ENCODE results near the gene INS. TPM values are rescaled to one million over a fixed set of nuclear protein-coding genes. Genes with fewer than 3 reads are reported as not detected.

INS gene
- total RNA-seq, 4 donors from 2014 or later, result not detected

DNA sequence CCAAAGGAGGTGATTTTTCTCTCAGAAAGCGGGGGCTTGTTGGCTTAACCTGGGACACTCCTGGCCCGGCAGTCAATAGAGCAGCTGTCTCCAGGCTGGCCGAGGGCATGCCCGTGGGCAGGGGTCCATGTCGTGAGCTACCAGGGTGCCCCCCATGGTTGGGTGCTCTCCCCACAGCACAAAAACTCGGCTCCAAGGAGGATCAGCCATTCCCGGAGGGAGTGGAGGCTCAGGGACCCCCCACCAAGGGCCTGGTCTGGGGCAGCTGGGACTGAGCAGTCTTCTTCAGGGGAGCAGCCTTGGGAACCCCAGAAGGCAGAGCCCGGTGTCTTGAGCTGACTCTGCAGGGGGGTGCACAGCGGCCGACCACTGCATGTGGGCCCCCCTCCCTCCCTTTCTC lies 31.4 kb upstream of the INS start:
- no peak overlapping the region for H3K4me3 ChIP-seq
- H3K4me1 ChIP-seq, result peaks cover 0 to 3% (median 0%) of the 10 kb centered on the region in 4 donors
- peaks cover 33% of the 10 kb centered on the region for H3K27me3 ChIP-seq
- H3K27ac ChIP-seq, result no peak overlapping the region
- in situ Hi-C loops (cut with MboI; ENCODE audit: low pct_ligation_motif_present in 1 of 4, low pct_unique_long_range_greater_than_20kb in 1 of 4, low sequenced_read_pairs in 3 of 4), result loop anchor here in 2 of 4 donors (10.0 to 25.0 kb wide), 4 partner anchors 95 to 232 kb away; partner anchors contain the start of gene TSSC4 (in 1 of the 2)
- no peaks in the 10 kb centered on the region for H3K9me3 ChIP-seq
- WGBS, 2 donors (ENCODE audit: low coverage in 1 of 2), result 80% methylated on average over 8 of the region's 10 CpGs; no CpG with 5 or more reads in 1 of the 2 donors
- no peaks in the 10 kb centered on the region for H3K36me3 ChIP-seq
- intact Hi-C loops (cut with DNase I; ENCODE audit: low total_unique reads), result loop anchor here (10.0 kb wide), 1 partner anchor 332 kb away; no protein-coding TSS in a partner anchor
- DNase-seq, result no peak
- TF ChIP-seq POLR2AphosphoS5 (IDR thresholded peaks at IDR 0.05) (no peak), POLR2A (IDR thresholded peaks at IDR 0.05) (no peak), EP300 (IDR thresholded peaks at IDR 0.05; ENCODE audit: low read depth) (no peak)
- TF ChIP-seq, protein P1, sequence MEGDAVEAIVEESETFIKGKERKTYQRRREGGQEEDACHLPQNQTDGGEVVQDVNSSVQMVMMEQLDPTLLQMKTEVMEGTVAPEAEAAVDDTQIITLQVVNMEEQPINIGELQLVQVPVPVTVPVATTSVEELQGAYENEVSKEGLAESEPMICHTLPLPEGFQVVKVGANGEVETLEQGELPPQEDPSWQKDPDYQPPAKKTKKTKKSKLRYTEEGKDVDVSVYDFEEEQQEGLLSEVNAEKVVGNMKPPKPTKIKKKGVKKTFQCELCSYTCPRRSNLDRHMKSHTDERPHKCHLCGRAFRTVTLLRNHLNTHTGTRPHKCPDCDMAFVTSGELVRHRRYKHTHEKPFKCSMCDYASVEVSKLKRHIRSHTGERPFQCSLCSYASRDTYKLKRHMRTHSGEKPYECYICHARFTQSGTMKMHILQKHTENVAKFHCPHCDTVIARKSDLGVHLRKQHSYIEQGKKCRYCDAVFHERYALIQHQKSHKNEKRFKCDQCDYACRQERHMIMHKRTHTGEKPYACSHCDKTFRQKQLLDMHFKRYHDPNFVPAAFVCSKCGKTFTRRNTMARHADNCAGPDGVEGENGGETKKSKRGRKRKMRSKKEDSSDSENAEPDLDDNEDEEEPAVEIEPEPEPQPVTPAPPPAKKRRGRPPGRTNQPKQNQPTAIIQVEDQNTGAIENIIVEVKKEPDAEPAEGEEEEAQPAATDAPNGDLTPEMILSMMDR (IDR thresholded peaks at IDR 0.05), result no peak

DNA sequence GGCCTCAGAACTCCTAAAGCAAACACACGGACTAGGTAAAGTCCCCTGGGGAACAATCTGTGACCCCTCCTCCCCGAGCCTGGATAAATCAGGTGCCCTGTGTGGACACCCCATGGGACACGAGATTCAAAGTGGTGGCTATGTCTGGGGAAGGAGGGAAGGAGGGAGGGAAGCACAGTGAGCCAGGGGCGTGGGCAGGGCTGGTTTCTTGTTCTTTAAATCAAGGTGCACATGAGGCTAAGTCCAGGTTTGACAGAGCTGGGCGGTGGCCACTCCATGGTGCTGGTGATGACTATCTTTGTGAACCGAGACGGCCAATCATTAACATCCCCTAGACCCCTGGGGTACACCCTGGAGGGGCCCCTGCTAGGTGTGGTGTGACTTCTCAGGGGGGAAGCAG lies 30.9 kb upstream of the INS start:
- no peak overlapping the region for H3K27ac ChIP-seq
- H3K9me3 ChIP-seq, result no peaks in the 10 kb centered on the region
- in situ Hi-C loops (cut with MboI; ENCODE audit: low pct_ligation_motif_present in 1 of 4, low pct_unique_long_range_greater_than_20kb in 1 of 4, low sequenced_read_pairs in 3 of 4) (loop anchor here in 2 of 4 donors (10.0 to 25.0 kb wide), 4 partner anchors 95 to 233 kb away; partner anchors contain the start of gene TSSC4 (in 1 of the 2)), intact Hi-C loops (cut with DNase I; ENCODE audit: low total_unique reads) (loop anchor here (10.0 kb wide), 1 partner anchor 333 kb away; no protein-coding TSS in a partner anchor)
- H3K36me3 ChIP-seq, result no peaks in the 10 kb centered on the region
- no peak for DNase-seq
- TF ChIP-seq POLR2AphosphoS5 (IDR thresholded peaks at IDR 0.05) (no peak), POLR2A (IDR thresholded peaks at IDR 0.05) (no peak), EP300 (IDR thresholded peaks at IDR 0.05; ENCODE audit: low read depth) (no peak)
- TF ChIP-seq, protein P1 (IDR thresholded peaks at IDR 0.05), result no peak
- H3K4me1 ChIP-seq, result peaks cover 0 to 3% (median 0%) of the 10 kb centered on the region in 4 donors
- peaks cover 31% of the 10 kb centered on the region for H3K27me3 ChIP-seq
- no peak overlapping the region for H3K4me3 ChIP-seq
- WGBS, 2 donors (ENCODE audit: low coverage in 1 of 2), result 74% methylated on average over 7 of the region's 7 CpGs; no CpG with 5 or more reads in 1 of the 2 donors

DNA sequence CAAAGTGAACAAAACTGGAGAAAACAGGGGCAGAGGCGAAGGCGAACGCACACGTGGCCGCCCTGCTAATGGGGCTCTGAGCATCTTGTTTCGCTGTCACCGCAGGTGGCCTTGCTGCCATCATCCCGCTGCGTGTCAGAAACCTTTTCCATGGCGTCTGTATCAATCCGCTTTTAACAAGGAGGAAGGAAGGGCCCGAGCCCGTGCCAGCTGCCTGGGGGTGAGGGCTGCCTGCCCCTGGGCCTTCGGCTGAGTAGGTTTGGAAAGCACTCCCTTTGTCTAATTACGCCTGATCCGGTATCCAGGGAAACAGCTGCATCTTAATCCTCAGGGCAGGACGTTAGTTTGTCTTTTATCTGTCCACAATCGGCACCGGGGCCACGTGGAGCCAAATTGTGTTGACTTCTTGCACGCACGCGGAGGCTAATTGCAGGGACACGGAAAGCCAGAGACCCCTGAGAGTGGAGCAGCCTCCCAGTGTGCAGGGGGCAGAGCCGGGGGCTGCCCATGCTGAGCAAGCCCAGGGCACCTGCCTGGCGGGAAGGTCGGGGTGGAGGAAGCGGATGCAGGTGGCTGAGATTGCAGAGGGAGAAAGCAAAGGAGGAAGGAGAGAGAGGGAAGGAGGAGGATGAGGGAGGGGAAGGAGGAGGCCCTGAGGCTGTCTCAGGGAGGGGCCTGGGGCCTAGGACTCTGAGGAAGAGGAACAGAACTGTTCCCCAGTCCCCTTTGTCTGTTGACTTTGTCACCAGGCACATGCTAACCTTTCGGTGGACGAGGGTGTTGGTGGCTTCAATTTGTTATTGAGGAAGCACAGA lies 29.9 kb upstream of the INS start:
- no peak for DNase-seq
- Histone ChIP-seq H3K27ac (no peak overlapping the region), H3K4me1 (peaks cover 0 to 3% (median 0%) of the 10 kb centered on the region in 4 donors), H3K36me3 (no peaks in the 10 kb centered on the region), H3K9me3 (no peaks in the 10 kb centered on the region), H3K27me3 (peaks cover 38% of the 10 kb centered on the region), H3K4me3 (no peak overlapping the region)
- WGBS, 2 donors (ENCODE audit: low coverage in 1 of 2), result 52 to 60% methylated on average over 14 to 30 of the region's 30 CpGs
- intact Hi-C loops (cut with DNase I; ENCODE audit: low total_unique reads), result loop anchor here (10.0 kb wide), 1 partner anchor 334 kb away; no protein-coding TSS in a partner anchor
- in situ Hi-C loops (cut with MboI; ENCODE audit: low pct_ligation_motif_present in 1 of 4, low pct_unique_long_range_greater_than_20kb in 1 of 4, low sequenced_read_pairs in 3 of 4), result loop anchor here in 2 of 4 donors (10.0 to 25.0 kb wide), 4 partner anchors 96 to 234 kb away; partner anchors contain the start of gene TSSC4 (in 1 of the 2)
- TF ChIP-seq POLR2AphosphoS5 (IDR thresholded peaks at IDR 0.05), result no peak

DNA sequence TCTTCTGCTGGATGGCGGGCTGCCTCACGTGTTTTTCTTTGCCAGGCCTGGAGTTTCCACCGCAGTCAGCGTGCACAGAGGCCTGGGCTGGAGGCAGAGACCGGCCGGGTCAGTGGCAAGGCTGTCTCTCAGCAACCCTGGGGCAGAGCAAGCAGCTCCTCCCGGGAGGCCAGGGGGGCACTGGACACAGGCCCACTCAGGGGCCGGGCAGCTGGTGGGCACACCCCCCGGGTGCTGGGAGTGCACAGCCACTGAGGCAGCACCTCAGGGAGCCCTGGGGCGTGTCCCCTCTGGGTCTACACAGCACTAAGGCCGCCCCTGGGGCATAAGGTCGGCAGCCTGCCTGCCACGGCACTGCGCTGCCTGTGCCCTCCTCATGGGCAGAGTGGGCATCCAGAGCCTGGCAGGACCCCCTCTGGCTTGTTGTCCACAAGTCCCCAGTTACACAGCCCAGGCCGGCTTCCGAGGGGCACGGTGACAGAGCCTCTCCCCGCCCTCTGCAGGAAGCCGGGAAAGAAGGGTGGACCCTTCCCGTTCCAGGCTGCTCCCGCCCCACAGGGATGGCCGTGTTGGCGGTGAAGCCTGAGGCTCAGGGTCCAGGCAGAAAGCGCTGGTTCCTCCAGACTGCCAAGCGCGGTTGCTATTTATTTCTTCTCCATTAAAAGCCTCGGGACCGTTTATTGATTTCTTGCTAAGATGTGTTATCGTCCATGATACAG lies 29.1 kb upstream of the INS start:
- Histone ChIP-seq H3K4me1 (peaks cover 0 to 3% (median 0%) of the 10 kb centered on the region in 4 donors), H3K27me3 (peaks cover 46% of the 10 kb centered on the region), H3K4me3 (no peak overlapping the region), H3K9me3 (no peaks in the 10 kb centered on the region), H3K36me3 (no peaks in the 10 kb centered on the region), H3K27ac (no peak overlapping the region)
- intact Hi-C loops (cut with DNase I; ENCODE audit: low total_unique reads), result loop anchor here (10.0 kb wide), 1 partner anchor 335 kb away; no protein-coding TSS in a partner anchor
- DNase-seq, result no peak
- no peak for TF ChIP-seq POLR2A (IDR thresholded peaks at IDR 0.05)
- 71 to 100% methylated on average over 1 to 23 of the region's 29 CpGs for WGBS, 2 donors (ENCODE audit: low coverage in 1 of 2)
- in situ Hi-C loops (cut with MboI; ENCODE audit: low pct_ligation_motif_present in 1 of 4, low pct_unique_long_range_greater_than_20kb in 1 of 4, low sequenced_read_pairs in 3 of 4), result loop anchor here in 2 of 4 donors (10.0 to 25.0 kb wide), 4 partner anchors 97 to 235 kb away; partner anchors contain the start of gene TSSC4 (in 1 of the 2)

Data from transverse colon (tissue), 4 donors.